HG03439 (cell line): Measurements from ENCODE around the gene STYXL1.
"Not testable (repeated sequence)": the region's sequence is repeated elsewhere in the genome, so short reads cannot be mapped to it uniquely, and the experiment has no call there.

Experiments
- ATAC-seq: cut with Tn5 transposase; IDR thresholded peaks from one replicate; pipeline ENCODE4 v1.9.1; 2021; ENCODE audit warnings: mild to moderate bottlenecking, moderate library complexity; ENCODE audit not compliant: unreplicated experiment

Gene STYXL1

GRCh38 chr7:76040126-76040525, 7.7 kb downstream of the STYXL1 start:
- ATAC-seq: no peak

GRCh38 chr7:76037310-76037709, 10.5 kb downstream of the STYXL1 start:
- no peak for ATAC-seq

- ATAC-seq: no peak
Measured at GRCh38 chr7:76031964-76032363, 15.8 kb downstream of the STYXL1 start.

- not testable (repeated sequence) for ATAC-seq
Measured at GRCh38 chr7:76029682-76030081, 18.1 kb downstream of the STYXL1 start.

- no peak for ATAC-seq
Measured at GRCh38 chr7:76023002-76023401, 24.8 kb downstream of the STYXL1 start.

- ATAC-seq: no peak
Measured at GRCh38 chr7:76022026-76022780, 25.6 kb downstream of the STYXL1 start.

GRCh38 chr7:76020031-76020714, 27.6 kb downstream of the STYXL1 start:
- no peak for ATAC-seq

GRCh38 chr7:76018520-76018919, 29.3 kb downstream of the STYXL1 start:
- not testable (repeated sequence) for ATAC-seq

- ATAC-seq: no peak
Measured at GRCh38 chr7:76016191-76016947, 31.4 kb downstream of the STYXL1 start.

- no peak for ATAC-seq
Measured at GRCh38 chr7:76011442-76011861, 36.3 kb downstream of the STYXL1 start.

- no peak for ATAC-seq
Measured at GRCh38 chr7:76009672-76010600, 37.9 kb downstream of the STYXL1 start.

- no peak for ATAC-seq
Measured at GRCh38 chr7:76008156-76008687, 39.6 kb downstream of the STYXL1 start.

GRCh38 chr7:76005004-76005403, 42.8 kb downstream of the STYXL1 start:
- ATAC-seq: not testable (repeated sequence)

GRCh38 chr7:76003351-76003750, 44.4 kb downstream of the STYXL1 start:
- no peak for ATAC-seq

- ATAC-seq: no peak
Measured at GRCh38 chr7:76002822-76003221, 45.0 kb downstream of the STYXL1 start.

GRCh38 chr7:76002139-76002538, 45.7 kb downstream of the STYXL1 start:
- no peak for ATAC-seq

GRCh38 chr7:76000566-76000965, 47.2 kb downstream of the STYXL1 start:
- ATAC-seq: no peak

GRCh38 chr7:75998038-75998437, 49.8 kb downstream of the STYXL1 start:
- no peak for ATAC-seq

GRCh38 chr7:75996476-75996875, 51.3 kb downstream of the STYXL1 start:
- ATAC-seq: no peak

GRCh38 chr7:75995996-75996395, 51.8 kb downstream of the STYXL1 start:
- ATAC-seq: no peak
